ENCODE results near the gene BSDC1.
"Not testable (repeated sequence)": the region's sequence is repeated elsewhere in the genome, so short reads cannot be mapped to it uniquely, and the experiment has no call there.

BSDC1 gene

DNA sequence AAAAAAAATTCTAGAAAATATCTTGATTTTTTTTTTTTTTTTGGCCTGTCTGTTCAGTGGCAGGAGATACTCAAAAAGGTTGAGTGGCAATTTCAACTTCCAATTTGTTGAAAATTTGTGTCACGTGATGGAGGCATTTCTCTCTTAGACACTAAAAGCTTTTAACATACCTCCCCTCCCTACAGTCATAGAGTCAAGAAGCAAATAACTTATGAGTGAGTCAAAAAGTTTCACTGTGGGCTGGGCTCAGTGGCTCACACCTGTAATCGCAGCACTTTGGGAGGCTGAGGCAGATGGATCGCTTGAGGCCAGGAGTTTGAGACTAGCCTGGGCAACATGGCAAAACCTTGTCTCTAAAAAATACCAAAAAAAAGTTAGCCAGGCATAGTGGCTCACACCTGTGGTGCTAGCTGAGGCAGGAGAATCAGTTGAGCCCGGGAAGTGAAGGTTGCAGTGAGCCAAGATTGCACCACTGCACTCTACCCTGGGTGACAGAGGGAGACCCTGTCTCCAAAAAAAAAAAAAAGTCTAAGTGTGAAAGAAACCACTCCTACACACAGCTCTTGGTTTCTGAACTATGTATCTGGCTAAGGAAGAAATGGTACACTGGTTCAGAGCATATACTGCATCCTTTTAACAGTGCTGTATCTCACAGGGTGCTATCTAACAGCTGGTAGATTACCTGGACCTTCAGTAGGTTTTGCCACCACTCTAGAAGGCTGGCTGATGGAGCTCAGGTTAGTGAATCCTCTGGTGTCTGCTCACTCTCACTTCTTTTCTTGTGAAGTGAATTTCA lies 11.6 kb upstream of the BSDC1 start:
- no peaks in the 10 kb centered on the region for H3K36me3 Mint-ChIP-seq
- H3K27ac Mint-ChIP-seq, result no peak overlapping the region

DNA sequence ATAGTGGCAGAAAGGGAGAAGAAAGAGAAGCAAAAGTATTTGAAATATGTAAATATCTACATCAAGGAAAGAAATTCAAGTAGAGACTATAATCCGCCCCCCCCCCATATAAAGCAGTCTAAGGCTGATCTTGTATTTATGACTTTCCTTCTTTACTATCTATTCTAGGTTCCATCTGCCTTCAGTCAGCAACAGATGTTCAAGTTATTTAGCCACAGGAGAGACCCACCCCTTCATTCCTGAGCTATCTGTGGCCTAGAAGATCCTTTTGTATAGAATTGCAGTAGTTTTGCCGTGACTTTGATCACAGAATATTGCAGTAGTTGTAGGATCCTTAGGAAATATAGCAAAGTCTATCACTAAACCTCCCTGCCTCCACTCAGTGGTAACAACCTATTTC lies 10.7 kb upstream of the BSDC1 start:
- Mint-ChIP-seq H3K9me3 (no peaks in the 10 kb centered on the region), H3K27me3 (no peaks in the 10 kb centered on the region), H3K27ac (no peak overlapping the region), H3K36me3 (no peaks in the 10 kb centered on the region), H3K4me3 (no peak overlapping the region), H3K4me1 (no peaks in the 10 kb centered on the region)
- ATAC-seq (ENCODE audit: low read depth) (no peak), DNase-seq (ENCODE audit: low spot score in 2 of 2) (no peak)

More for the DNA sequence above, 11.6 kb upstream of the BSDC1 start:
- Mint-ChIP-seq H3K4me3 (no peak overlapping the region), H3K9me3 (no peaks in the 10 kb centered on the region), H3K27me3 (no peaks in the 10 kb centered on the region), H3K4me1 (no peaks in the 10 kb centered on the region)
- no peak for ATAC-seq (ENCODE audit: low read depth)
- no peak for DNase-seq (ENCODE audit: low spot score in 2 of 2)

DNA sequence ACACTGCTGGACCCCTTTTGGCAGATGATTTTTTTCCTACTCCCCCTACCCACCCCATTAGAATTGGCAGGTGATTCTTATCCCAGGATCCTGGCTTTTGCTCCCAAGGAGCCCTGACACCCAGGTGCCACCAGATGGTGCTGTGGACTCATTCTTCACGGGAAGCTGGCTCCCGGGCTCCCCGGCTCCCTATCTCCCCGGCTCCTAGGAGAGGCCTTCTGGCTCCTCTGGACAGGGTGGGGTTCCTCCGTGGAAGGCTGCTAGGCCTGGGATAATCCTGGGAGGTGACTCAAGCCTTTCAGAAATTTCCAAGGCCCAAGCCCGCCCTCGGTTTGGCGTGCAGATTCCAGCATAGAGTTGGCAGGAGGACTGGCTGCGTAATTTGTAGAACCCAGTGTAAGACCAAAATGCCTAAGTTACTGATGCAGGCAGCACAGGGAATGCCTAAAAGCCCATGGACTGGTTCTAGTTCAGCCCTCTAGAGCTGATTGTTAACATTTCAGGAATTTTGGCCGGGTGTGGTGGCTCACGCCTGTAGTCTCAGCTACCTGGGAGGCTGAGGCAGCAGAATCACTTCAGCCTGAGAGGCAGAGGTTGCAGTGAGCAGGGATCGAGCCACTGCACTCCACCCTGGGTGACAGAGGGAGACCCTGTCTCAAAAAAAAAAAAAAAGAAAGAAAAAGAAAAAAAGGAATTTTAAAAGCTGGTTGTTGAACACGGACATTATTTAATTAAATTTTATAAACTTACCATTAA lies 6.8 kb upstream of the BSDC1 start:
- Mint-ChIP-seq H3K36me3 (no peaks in the 10 kb centered on the region), H3K27ac (no peak overlapping the region), H3K9me3 (no peaks in the 10 kb centered on the region), H3K27me3 (no peaks in the 10 kb centered on the region), H3K4me1 (no peaks in the 10 kb centered on the region), H3K4me3 (no peak overlapping the region)
- peak; percentile 37 to 50 for DNase-seq (ENCODE audit: low spot score in 2 of 2)
- peak; percentile 62 for ATAC-seq (ENCODE audit: low read depth)

DNA sequence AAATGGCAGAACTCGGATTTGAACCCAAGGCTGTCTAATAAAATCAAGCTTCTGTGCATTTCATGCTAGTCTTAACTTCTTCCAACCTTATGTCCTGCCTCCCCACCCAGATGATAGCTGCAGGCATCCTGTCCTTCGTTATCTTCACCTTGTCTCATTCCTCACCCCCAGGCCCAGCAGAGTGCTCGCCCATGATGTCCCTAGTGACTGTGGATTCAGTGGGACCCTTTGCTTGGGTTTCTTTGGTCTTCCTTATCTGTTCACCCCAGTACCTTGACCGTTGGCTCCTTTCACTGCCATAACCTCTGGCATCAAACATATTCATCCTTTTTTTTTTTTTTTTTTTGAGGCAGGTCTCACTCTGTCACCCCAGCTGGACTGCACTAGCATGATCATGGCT lies 5.6 kb upstream of the BSDC1 start:
- no peak for ATAC-seq (ENCODE audit: low read depth)
- no peak overlapping the region for H3K27ac Mint-ChIP-seq

DNA sequence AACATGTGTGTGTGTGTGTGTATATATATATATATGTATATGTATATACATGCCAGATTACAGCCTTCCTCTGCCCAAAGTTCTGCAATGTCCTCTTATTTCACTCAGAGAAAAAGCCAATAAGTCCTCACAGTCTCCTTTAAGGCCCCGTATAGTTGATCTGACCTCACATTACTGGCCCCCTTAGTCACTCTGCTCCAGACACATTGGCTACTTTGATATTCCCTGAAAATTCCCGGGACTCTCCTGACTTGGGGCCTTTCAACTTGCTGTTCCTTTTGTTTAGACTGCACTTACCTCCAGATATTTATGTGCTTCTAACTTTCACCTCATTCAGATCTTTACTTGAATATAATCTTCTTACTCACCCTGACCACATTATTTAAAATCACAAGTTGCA lies 4.2 kb upstream of the BSDC1 start:
- Mint-ChIP-seq H3K27ac (no peak overlapping the region), H3K9me3 (no peaks in the 10 kb centered on the region), H3K27me3 (no peaks in the 10 kb centered on the region), H3K36me3 (peaks cover 2% of the 10 kb centered on the region), H3K4me3 (no peak overlapping the region), H3K4me1 (peaks cover 8% of the 10 kb centered on the region)
- ATAC-seq (ENCODE audit: low read depth), result no peak
- no peak for DNase-seq (ENCODE audit: low spot score in 2 of 2)

More for the DNA sequence above, 5.6 kb upstream of the BSDC1 start:
- H3K36me3 Mint-ChIP-seq, result no peaks in the 10 kb centered on the region
- peaks cover 3% of the 10 kb centered on the region for H3K4me1 Mint-ChIP-seq
- no peak for DNase-seq (ENCODE audit: low spot score in 2 of 2)
- no peak overlapping the region for H3K4me3 Mint-ChIP-seq
- H3K9me3 Mint-ChIP-seq, result no peaks in the 10 kb centered on the region
- H3K27me3 Mint-ChIP-seq, result no peaks in the 10 kb centered on the region

DNA sequence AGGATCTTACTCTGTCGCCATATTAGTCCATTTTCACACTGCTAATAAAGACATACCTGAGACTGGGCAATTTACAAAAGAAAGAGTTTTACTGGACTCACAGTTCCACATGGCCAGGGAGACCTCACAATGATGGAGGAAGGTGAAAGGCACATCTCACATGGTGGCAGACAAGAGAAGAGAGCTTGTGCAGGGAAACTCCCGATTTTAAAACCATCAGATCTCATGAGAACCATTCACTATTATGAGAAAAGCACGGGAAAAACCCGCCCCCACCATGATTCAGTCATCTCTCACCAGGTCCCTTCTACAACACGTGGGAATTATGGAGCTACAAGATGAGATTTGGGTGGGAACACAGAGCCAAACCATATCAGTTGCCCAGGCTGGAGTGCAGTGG lies 2.3 kb upstream of the BSDC1 start:
- not testable (repeated sequence) for H3K9me3 Mint-ChIP-seq; H3K36me3 Mint-ChIP-seq; H3K27ac Mint-ChIP-seq; H3K4me3 Mint-ChIP-seq; DNase-seq (ENCODE audit: low spot score in 2 of 2); H3K27me3 Mint-ChIP-seq; ATAC-seq (ENCODE audit: low read depth)
- H3K4me1 Mint-ChIP-seq, result peaks cover 13% of the 10 kb centered on the region

DNA sequence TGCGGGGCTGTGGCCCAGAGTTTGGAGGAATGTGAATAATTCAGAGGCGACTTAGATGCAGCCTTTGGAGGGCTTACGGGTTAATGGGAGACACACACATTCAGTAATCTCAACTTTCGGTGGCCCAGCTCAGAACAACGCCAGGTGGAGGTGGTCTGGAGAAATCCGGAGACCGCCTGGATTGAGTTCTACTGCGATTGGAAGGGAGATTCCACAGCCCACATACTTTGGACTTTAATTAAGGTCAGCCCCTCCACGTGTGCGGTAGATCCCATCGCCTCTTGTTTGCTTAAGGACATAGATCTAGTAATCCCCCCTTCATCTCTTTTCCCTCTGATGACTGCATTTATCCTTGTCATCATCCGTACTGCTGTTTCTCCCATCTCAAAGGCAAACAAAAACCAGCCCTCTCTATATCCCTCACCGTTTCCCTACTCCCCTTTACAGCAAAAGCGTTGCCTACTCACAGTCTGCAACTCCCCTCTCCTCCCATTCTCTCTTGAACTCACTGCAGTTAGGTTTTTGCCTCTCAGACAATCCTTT lies 720 bp upstream of the BSDC1 start:
- DNase-seq (ENCODE audit: low spot score in 2 of 2) (no peak), ATAC-seq (ENCODE audit: low read depth) (no peak)
- Mint-ChIP-seq H3K36me3 (peaks cover 4% of the 10 kb centered on the region), H3K27me3 (no peaks in the 10 kb centered on the region), H3K27ac (peak overlapping the region; percentile 98), H3K4me3 (peak overlapping the region; percentile 99), H3K9me3 (no peaks in the 10 kb centered on the region), H3K4me1 (peaks cover 13% of the 10 kb centered on the region)

DNA sequence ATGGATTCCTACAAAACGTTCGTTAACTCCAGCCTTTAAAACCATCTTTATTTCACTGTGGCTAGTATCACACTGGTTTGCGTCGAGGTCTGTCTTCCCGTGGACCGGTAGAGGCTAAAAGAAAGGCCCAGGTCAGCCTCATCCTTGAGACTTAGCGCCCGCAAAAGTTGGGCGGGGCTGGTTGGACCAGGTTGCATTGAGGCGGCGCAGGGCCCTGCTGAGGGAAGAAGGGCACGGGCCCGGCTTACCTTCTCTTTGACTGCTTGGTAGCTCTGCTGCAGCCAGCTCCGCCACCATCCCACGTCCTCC lies 455 bp downstream of the BSDC1 start:
- peaks cover 13% of the 10 kb centered on the region for H3K4me1 Mint-ChIP-seq
- no peaks in the 10 kb centered on the region for H3K9me3 Mint-ChIP-seq
- no peaks in the 10 kb centered on the region for H3K27me3 Mint-ChIP-seq
- H3K27ac Mint-ChIP-seq, result peak overlapping the region; percentile 98
- ATAC-seq (ENCODE audit: low read depth) (peak; percentile 32), DNase-seq (ENCODE audit: low spot score in 2 of 2) (no peak)
- H3K4me3 Mint-ChIP-seq, result peak overlapping the region; percentile 99
- H3K36me3 Mint-ChIP-seq, result peaks cover 4% of the 10 kb centered on the region

DNA sequence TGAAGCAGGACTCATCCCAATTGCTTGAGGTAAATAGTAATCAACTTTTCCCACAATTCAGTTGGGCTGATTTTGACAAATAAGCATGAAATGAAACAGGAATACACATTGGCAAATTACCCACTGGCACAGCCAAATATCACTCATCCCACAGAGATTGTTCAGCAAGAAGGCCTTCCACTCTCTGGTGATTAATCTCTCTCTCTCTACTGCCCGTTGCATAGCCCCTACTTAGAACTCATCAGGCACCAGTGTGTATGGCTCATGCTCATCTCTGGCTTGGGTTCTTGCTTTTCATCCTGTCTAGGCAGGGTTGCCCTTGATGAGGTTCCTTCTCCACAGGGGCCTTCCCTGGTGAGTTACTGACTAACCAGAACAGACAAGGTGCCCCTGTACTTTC lies 1.1 kb downstream of the BSDC1 start:
- Mint-ChIP-seq H3K27me3 (no peaks in the 10 kb centered on the region), H3K9me3 (no peaks in the 10 kb centered on the region), H3K36me3 (peaks cover 4% of the 10 kb centered on the region), H3K4me1 (peaks cover 13% of the 10 kb centered on the region), H3K27ac (no peak overlapping the region), H3K4me3 (peak overlapping the region; percentile 99)
- ATAC-seq (ENCODE audit: low read depth) (no peak), DNase-seq (ENCODE audit: low spot score in 2 of 2) (no peak)

DNA sequence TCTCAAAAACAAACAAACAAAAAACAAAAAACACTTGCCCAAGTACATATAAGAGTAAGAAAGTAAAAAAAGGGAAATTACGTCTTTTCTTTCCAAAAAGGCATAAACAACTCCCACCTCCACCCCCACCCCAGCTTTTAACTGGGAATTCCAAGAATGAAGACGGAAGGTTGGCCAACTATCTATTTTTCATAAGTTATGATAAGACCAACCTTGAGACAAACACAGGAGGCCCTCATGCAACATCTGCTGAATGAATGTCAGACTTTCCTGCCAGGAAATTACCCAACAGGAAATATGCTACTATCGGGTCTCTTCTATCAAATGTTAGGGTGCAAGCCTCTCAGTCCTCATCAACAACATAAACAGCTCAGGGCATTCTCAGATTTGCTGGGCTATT lies 1.9 kb downstream of the BSDC1 start:
- ATAC-seq (ENCODE audit: low read depth), result no peak
- Mint-ChIP-seq H3K4me3 (peak overlapping the region; percentile 11), H3K27ac (no peak overlapping the region), H3K9me3 (no peaks in the 10 kb centered on the region), H3K27me3 (no peaks in the 10 kb centered on the region), H3K4me1 (peaks cover 13% of the 10 kb centered on the region), H3K36me3 (peaks cover 4% of the 10 kb centered on the region)
- no peak for DNase-seq (ENCODE audit: low spot score in 2 of 2)

DNA sequence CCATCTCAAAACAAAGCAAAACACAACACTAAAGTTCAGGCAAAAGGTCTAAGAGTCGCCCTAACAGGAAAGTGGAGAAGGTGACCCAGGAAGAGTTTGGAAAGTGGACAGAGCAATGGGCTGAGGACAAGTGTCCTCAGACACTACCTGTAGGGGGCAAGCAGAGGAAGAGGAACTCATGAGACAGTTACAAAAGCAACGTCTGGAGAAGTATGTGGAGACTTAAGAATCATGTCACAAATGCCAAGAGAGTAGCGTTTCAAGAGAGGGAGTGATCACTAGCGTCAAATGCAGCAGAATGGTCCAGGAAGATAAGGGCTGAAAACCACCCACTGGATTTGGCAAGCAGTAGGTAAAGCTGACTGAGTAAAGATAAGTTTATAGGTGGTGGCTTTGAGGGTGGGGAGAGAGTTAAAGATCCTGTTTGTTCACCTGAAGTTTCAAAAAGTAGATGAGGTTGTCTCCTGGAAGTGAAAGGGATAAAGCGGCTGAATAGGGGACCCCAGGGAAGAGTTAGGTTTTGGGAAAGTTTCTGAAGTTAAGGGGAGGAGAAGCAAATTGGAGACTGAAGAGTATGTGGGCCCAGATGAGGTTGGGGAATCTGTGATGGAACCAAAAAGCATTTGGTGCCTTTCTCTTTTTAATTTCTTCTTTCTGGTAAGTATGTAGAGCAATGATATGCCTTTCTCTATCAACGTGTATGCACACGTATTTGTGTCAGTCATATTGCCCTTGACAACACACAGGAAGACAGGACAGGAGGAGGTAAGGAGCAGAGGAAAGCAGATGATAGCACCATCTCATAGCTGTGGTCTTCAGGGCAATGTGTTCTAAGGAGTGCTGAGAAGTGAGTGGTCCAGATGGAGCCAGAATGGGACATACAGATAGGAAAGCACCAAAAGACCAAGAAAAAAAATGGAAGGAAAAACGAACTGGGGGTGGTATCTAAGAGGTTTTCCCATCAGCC lies 3.1 kb downstream of the BSDC1 start:
- DNase-seq (ENCODE audit: low spot score in 2 of 2), result no peak
- H3K9me3 Mint-ChIP-seq, result no peaks in the 10 kb centered on the region
- no peak overlapping the region for H3K4me3 Mint-ChIP-seq
- H3K27me3 Mint-ChIP-seq, result no peaks in the 10 kb centered on the region
- H3K4me1 Mint-ChIP-seq, result peaks cover 13% of the 10 kb centered on the region
- ATAC-seq (ENCODE audit: low read depth), result no peak
- H3K27ac Mint-ChIP-seq, result no peak overlapping the region
- H3K36me3 Mint-ChIP-seq, result peaks cover 6% of the 10 kb centered on the region

DNA sequence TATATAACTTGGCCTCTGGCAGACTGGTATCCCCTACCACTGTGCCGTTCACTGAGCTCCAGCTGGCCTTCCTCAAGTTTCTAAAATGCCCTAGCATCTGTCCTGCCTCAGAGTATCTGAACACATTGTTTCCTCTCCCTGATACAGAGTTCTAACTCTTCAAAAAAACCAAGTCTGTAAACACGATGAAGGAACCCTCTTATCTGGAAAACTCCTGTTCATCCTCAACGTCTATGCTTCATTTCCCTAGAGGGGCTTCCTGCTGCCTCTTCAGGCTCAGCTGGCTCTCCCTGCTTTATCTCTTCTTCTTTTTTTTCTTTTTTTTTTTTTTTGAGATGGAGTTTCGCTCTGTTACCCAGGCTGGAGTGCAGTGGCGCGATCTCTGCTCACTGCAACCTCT lies 5.6 kb downstream of the BSDC1 start:
- Mint-ChIP-seq H3K27ac (no peak overlapping the region), H3K36me3 (peaks cover 11% of the 10 kb centered on the region), H3K4me3 (no peak overlapping the region), H3K4me1 (peaks cover 6% of the 10 kb centered on the region), H3K9me3 (no peaks in the 10 kb centered on the region), H3K27me3 (no peaks in the 10 kb centered on the region)
- ATAC-seq (ENCODE audit: low read depth) (no peak), DNase-seq (ENCODE audit: low spot score in 2 of 2) (no peak)

DNA sequence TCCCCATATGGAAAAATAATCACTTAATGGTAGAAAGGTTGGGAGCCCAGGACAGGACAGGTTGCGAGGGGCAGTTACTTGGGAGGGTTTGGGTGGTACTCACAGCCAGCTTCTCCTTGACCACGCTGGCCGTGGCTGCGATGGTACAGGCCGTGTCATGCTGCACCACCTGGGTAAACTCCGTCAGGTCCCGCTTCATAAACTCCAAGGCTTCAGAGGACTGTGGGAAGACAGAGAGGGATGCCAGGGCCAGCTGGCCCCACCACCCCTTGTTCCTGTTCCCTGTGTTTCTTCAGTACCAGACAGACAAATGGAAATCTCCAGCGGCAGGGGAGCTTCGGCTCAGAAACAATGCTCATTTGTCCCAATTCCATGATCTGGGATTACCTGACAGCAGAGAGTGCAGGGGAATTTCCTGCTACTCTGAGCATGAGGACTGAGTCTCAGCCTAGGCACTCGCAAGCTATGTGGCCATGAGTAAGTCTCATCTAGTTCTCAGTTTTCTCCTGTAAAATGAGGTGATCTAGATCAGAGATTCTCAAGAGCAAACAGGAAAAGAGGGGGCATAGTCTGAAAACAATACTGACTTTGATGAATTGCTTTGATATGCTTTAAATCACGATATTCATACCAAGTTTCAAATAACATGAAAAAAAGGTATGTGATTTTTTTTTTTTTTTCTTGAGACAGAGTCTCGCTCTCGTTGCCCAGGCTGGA lies 7.4 kb downstream of the BSDC1 start:
- Mint-ChIP-seq H3K27me3 (no peaks in the 10 kb centered on the region), H3K4me3 (no peak overlapping the region), H3K4me1 (no peaks in the 10 kb centered on the region), H3K27ac (no peak overlapping the region), H3K36me3 (peaks cover 16% of the 10 kb centered on the region), H3K9me3 (no peaks in the 10 kb centered on the region)
- DNase-seq (ENCODE audit: low spot score in 2 of 2) (no peak), ATAC-seq (ENCODE audit: low read depth) (no peak)

All from memory B cell (primary cell).